SK-N-SH (cell line): Measurements from ENCODE around the gene SOBP. TPM values are rescaled to one million over a fixed set of nuclear protein-coding genes. Genes with fewer than 3 reads are reported as not detected.

Experiments used
- CTCF ChIA-PET: fragments of 300-600, 350-600 bp; formaldehyde crosslinking; extraction: SDS; loops from one replicate; lab custom pipeline; 2021; lab: Yijun Ruan, JAX
- POLR2A ChIA-PET: fragments of 350-600 bp; sonication (Branson Sonifier 250); formaldehyde crosslinking; extraction: SDS; loops from one replicate; lab custom pipeline; 2020; ENCODE audit warnings: antibody characterized with exemption, inconsistent platforms; lab: Yijun Ruan, JAX
- DNase-seq: peaks from one replicate; pipeline ENCODE4 v3.0.0; 2012
- H2AFZ ChIP-seq: fragments of 200-600 bp; sonication (generic); 2 replicates; pipeline ENCODE4 v1.8.1; 2016; ENCODE audit warnings: antibody characterized with exemption, mild to moderate bottlenecking, low read depth
- H3F3A ChIP-seq: fragments of 200-600 bp; sonication (generic); replicated peaks from 2 replicates; pipeline ENCODE3; 2016; ENCODE audit warnings: antibody characterized with exemption, mild to moderate bottlenecking; ENCODE audit not compliant: insufficient read depth
- H3K27ac ChIP-seq, 2 experiments: fragments of 200-500 bp in 1 of 2; fragments of 200-600 bp in 1 of 2; sonication (Bioruptor generic) in 1 of 2; sonication (generic), shearing (Covaris generic) in 1 of 2; 2 replicates each; pipeline versions ENCODE4 v1.5.1 to v1.6.1; 2014 to 2016; ENCODE audit warnings: low read depth in 2 of 2, inconsistent platforms in 1 of 2, low read length in 1 of 2, mild to moderate bottlenecking in 1 of 2, mixed read lengths in 1 of 2
- H3K27me3 ChIP-seq: fragments of 200-600 bp; sonication (generic), shearing (Covaris generic); 2 replicates; pipeline ENCODE4 v1.6.1; 2016; ENCODE audit warnings: mixed run types; ENCODE audit not compliant: insufficient read depth
- H3K36me3 ChIP-seq, 2 experiments: fragments of 200-500 bp in 1 of 2; fragments of 200-600 bp in 1 of 2; sonication (Bioruptor generic) in 1 of 2; sonication (generic) in 1 of 2; replicated peaks in 1 of 2; 2 replicates each; pipeline versions ENCODE3 to v1.5.1; 2014 to 2016; ENCODE audit warnings: low read length in 1 of 2, mild to moderate bottlenecking in 1 of 2; ENCODE audit not compliant: insufficient read depth in 2 of 2, control insufficient read depth in 1 of 2
- H3K4me1 ChIP-seq, 2 experiments: fragments of 200-500 bp in 1 of 2; fragments of 200-600 bp in 1 of 2; sonication (Bioruptor generic) in 1 of 2; sonication (generic), shearing (Covaris generic) in 1 of 2; 2 replicates each; pipeline versions ENCODE4 v1.5.1 to v1.6.1; 2014 to 2016; ENCODE audit warnings: low read depth in 1 of 2, low read length in 1 of 2, mixed run types in 1 of 2; ENCODE audit not compliant: insufficient read depth in 2 of 2, control insufficient read depth in 1 of 2
- H3K4me2 ChIP-seq: fragments of 200-600 bp; sonication (generic), shearing (Covaris generic); 2 replicates; pipeline ENCODE4 v1.6.1; 2017; ENCODE audit warnings: mixed run types
- H3K4me3 ChIP-seq, 2 experiments: fragments of 200-500 bp in 1 of 2; fragments of 200-600 bp in 1 of 2; sonication (Bioruptor generic) in 1 of 2; sonication (generic), shearing (Covaris generic) in 1 of 2; 2 replicates each; pipeline versions ENCODE4 v1.5.1 to v1.8.1; 2014 to 2016; ENCODE audit warnings: low read depth in 2 of 2, inconsistent platforms in 1 of 2, low read length in 1 of 2, mild to moderate bottlenecking in 1 of 2, mixed read lengths in 1 of 2, moderate library complexity in 1 of 2
- H3K79me2 ChIP-seq: fragments of 200-600 bp; sonication (generic); 2 replicates; pipeline ENCODE4 v1.8.1; 2017; ENCODE audit warnings: mild to moderate bottlenecking; ENCODE audit not compliant: insufficient read depth
- H3K9ac ChIP-seq: fragments of 200-600 bp; sonication (generic); 2 replicates; pipeline ENCODE4 v1.6.1; 2017; ENCODE audit warnings: mixed run types
- H3K9me2 ChIP-seq: fragments of 200-600 bp; sonication (generic); 2 replicates; pipeline ENCODE4 v1.6.1; 2017; ENCODE audit warnings: mixed run types
- H3K9me3 ChIP-seq: fragments of 200-600 bp; sonication (generic); 2 replicates; pipeline ENCODE4 v1.6.1; 2017; ENCODE audit warnings: mixed run types, mild to moderate bottlenecking, moderate library complexity
- H4K20me1 ChIP-seq: fragments of 200-600 bp; sonication (generic); 2 replicates; pipeline ENCODE4 v1.6.1; 2017; ENCODE audit warnings: mild to moderate bottlenecking, mixed run types; ENCODE audit not compliant: insufficient read depth
- CHD2 ChIP-seq: fragments of 150-350 bp; IDR thresholded peaks from 2 replicates; pipeline ENCODE4 v1.6.1; 2018; ENCODE audit warnings: low read length; ENCODE audit not compliant: partially characterized antibody
- ELF1 ChIP-seq: IDR thresholded peaks from 2 replicates; pipeline ENCODE4 v1.4.0; 2012
- FOSL2 ChIP-seq: IDR thresholded peaks from 2 replicates; pipeline ENCODE4 v1.4.0; 2012; ENCODE audit warnings: low read depth, mild to moderate bottlenecking, moderate library complexity, borderline replicate concordance
- FOXJ3 ChIP-seq: sonication (generic); formaldehyde crosslinking; IDR thresholded peaks from 2 replicates; pipeline ENCODE4 v1.5.1; 2020; ENCODE audit warnings: mild to moderate bottlenecking, missing genetic modification reagents
- JUND ChIP-seq: IDR thresholded peaks from 2 replicates; pipeline ENCODE4 v1.4.0; 2012
- NRF1 ChIP-seq: IDR thresholded peaks from 2 replicates; pipeline ENCODE4 v1.6.1; 2012; ENCODE audit warnings: low read depth, mild to moderate bottlenecking, low read length
- POLR2AphosphoS5 ChIP-seq: IDR thresholded peaks from 2 replicates; pipeline ENCODE4 v1.6.1; 2012; ENCODE audit warnings: low read depth, low read length
- RXRA ChIP-seq: IDR thresholded peaks from 2 replicates; pipeline ENCODE4 v1.4.0; 2012; ENCODE audit warnings: low read depth, mild to moderate bottlenecking, borderline replicate concordance
- SIN3A ChIP-seq: IDR thresholded peaks from 2 replicates; pipeline ENCODE4 v1.6.1; 2012; ENCODE audit warnings: low read depth, mild to moderate bottlenecking, low read length, moderate library complexity, borderline replicate concordance
- WGBS: methylation state at CpG from one replicate; pipeline ENCODE4 v1.1.6; 2017; ENCODE audit warnings: low lambda C conversion rate; 5-methylcytosine and 5-hydroxymethylcytosine counted together
- polyA plus RNA-seq, 3 experiments: library from polyadenylated mRNA; depleted of rRNA; stranded (reverse); fragments of >200 nt; gene quantifications; 2 replicates each; pipeline ENCODE4 v1.2.3, GENCODE V29; 2012
- TF ChIP-seq, protein P1 (sequence below): IDR thresholded peaks from 2 replicates; pipeline ENCODE4; 2012
- TF ChIP-seq, protein P2 (sequence below): fragments of 150-350 bp; IDR thresholded peaks from 2 replicates; pipeline ENCODE4 v1.6.1; 2017; ENCODE audit warnings: antibody characterized with exemption, low read length, low read depth, borderline replicate concordance

Gene SOBP
- polyA plus RNA-seq, 1 of the 3 experiments (the other 2 are of a cell fraction) = 0.61 TPM

DNA sequence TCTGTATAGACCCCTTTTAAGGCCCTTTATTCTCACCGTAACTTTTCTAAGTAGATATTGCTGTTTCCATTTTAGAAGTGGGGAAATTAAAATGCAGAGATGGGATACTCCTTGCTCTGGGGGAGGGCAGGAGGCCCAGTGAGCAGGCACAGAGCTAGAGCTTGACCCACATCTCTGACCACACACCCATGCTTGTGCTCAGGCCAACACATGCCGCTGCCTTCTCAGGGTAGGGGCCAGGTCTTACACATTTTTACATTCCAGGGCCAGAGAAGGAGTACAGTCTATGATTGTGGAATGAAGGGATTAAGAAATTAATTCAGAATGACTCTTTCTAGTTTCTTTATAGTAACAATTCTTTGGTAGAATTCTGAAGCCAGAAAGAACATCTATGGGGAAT, 104.8 kb downstream of the SOBP start:
- no peaks in the 10 kb centered on the region for H3F3A ChIP-seq
- no peak overlapping the region; a peak in 1 of 4 replicates for H3K27ac ChIP-seq
- no peaks in the 10 kb centered on the region for H3K79me2 ChIP-seq
- no peaks in the 10 kb centered on the region for H4K20me1 ChIP-seq
- H3K4me1 ChIP-seq = peaks cover 0 to 2% of the 10 kb centered on the region in 2 experiments; a peak in 1 of 4 replicates
- H3K9me3 ChIP-seq = no peaks in the 10 kb centered on the region
- CTCF ChIA-PET = interaction anchor here (0.9 kb wide), 1 partner anchor 15 kb away, joined by 3 read pairs; no protein-coding TSS in a partner anchor
- H3K4me3 ChIP-seq = no peak overlapping the region
- H3K36me3 ChIP-seq = no peaks in the 10 kb centered on the region
- TF ChIP-seq NRF1 = no peak
- TF ChIP-seq, protein P1, sequence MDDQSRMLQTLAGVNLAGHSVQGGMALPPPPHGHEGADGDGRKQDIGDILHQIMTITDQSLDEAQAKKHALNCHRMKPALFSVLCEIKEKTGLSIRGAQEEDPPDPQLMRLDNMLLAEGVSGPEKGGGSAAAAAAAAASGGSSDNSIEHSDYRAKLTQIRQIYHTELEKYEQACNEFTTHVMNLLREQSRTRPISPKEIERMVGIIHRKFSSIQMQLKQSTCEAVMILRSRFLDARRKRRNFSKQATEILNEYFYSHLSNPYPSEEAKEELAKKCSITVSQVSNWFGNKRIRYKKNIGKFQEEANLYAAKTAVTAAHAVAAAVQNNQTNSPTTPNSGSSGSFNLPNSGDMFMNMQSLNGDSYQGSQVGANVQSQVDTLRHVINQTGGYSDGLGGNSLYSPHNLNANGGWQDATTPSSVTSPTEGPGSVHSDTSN = no peak
- TF ChIP-seq FOXJ3 (CRISPR knock-in tag) = no peak
- no peak for TF ChIP-seq POLR2AphosphoS5
- no peak for TF ChIP-seq RXRA
- no peak for TF ChIP-seq JUND
- TF ChIP-seq, protein P2, sequence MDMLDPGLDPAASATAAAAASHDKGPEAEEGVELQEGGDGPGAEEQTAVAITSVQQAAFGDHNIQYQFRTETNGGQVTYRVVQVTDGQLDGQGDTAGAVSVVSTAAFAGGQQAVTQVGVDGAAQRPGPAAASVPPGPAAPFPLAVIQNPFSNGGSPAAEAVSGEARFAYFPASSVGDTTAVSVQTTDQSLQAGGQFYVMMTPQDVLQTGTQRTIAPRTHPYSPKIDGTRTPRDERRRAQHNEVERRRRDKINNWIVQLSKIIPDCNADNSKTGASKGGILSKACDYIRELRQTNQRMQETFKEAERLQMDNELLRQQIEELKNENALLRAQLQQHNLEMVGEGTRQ = no peak
- no peak for TF ChIP-seq CHD2
- TF ChIP-seq, all 33 proteins: peak for 0
- DNase-seq = no peak
- Histone ChIP-seq H2AFZ (no peak overlapping the region), H3K9me2 (no peaks in the 10 kb centered on the region), H3K9ac (no peak overlapping the region), H3K4me2 (no peak overlapping the region), H3K27me3 (no peaks in the 10 kb centered on the region)
- POLR2A ChIA-PET = no interaction called here
- 84% methylated on average over 2 of the region's 2 CpGs for WGBS

DNA sequence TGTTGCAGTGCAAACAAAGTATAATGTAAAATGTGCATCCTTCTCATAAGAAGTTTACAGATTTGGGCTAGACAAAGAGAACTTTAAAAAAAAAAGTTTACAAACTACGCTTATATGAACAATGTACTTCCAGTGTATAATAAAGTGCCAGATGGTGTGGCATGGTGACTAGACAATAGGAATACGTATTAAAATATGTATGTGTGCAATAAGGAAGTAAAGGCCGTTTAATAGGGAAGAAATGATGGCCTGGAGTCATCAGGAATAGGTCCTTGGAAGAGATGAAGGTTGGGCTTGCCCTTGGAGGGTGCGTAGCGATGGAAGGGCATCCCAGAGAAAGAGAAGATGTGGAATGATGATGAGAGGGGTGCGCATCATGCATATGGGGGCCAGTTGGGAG, 108.2 kb downstream of the SOBP start:
- H3K9ac ChIP-seq = no peak overlapping the region
- CTCF ChIA-PET = no interaction called here
- DNase-seq = no peak
- no peak overlapping the region for H3K4me2 ChIP-seq
- no peaks in the 10 kb centered on the region for H3K27me3 ChIP-seq
- H2AFZ ChIP-seq = no peak overlapping the region
- no peak for TF ChIP-seq FOSL2
- no peaks in the 10 kb centered on the region for H3K36me3 ChIP-seq
- no peak overlapping the region for H3K4me3 ChIP-seq
- H3K4me1 ChIP-seq = peaks cover 0 to 4% of the 10 kb centered on the region in 2 experiments; a peak in 1 of 4 replicates
- H4K20me1 ChIP-seq = no peaks in the 10 kb centered on the region
- no peaks in the 10 kb centered on the region for H3K9me3 ChIP-seq
- POLR2A ChIA-PET = no interaction called here
- no peaks in the 10 kb centered on the region for H3F3A ChIP-seq
- H3K79me2 ChIP-seq = no peaks in the 10 kb centered on the region
- 80% methylated on average over 6 of the region's 6 CpGs for WGBS
- no peaks in the 10 kb centered on the region for H3K9me2 ChIP-seq
- no peak overlapping the region for H3K27ac ChIP-seq

DNA sequence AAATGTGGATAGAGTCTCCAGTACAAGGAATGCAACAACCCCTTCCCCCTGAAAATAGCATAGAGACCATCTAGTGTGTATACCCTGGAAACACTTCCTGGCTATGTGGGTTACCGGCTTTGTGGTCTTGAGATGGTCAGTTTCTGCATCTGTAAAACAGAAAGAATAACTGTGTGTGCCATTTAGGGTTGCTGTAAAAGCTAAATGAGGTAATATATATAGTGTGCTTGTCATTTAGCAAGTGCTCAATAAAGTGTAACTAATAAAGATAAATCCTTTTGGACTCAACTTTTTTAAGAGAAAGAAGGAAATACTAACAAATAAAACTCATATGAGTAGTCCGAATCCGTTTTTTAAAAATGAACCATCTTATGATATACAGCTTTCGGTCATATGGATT, 109.1 kb downstream of the SOBP start:
- H3K4me1 ChIP-seq = peaks cover 0 to 11% of the 10 kb centered on the region in 2 experiments; a peak in 1 of 4 replicates
- no peak overlapping the region for H3K9ac ChIP-seq
- H3K4me2 ChIP-seq = no peak overlapping the region
- H3K9me3 ChIP-seq = no peaks in the 10 kb centered on the region
- no peak overlapping the region for H2AFZ ChIP-seq
- H3K27ac ChIP-seq = no peak overlapping the region
- no peak overlapping the region for H3K4me3 ChIP-seq
- H3K36me3 ChIP-seq = no peaks in the 10 kb centered on the region
- H4K20me1 ChIP-seq = no peaks in the 10 kb centered on the region
- TF ChIP-seq SIN3A (no peak), ELF1 (no peak)
- DNase-seq = no peak
- no peaks in the 10 kb centered on the region for H3K9me2 ChIP-seq
- 85% methylated on average over 4 of the region's 4 CpGs for WGBS
- no peaks in the 10 kb centered on the region for H3K79me2 ChIP-seq
- H3K27me3 ChIP-seq = no peaks in the 10 kb centered on the region
- no peaks in the 10 kb centered on the region for H3F3A ChIP-seq
- ChIA-PET POLR2A (no interaction called here), CTCF (no interaction called here)
